Measurements from ENCODE around the gene NCAM1. TPM values are rescaled to one million over a fixed set of nuclear protein-coding genes. Genes with fewer than 3 reads are reported as not detected.

Gene NCAM1
- total RNA-seq, 1 experiment from 2014 or later = 0.22 TPM

- no peaks in the 10 kb centered on the region for H3K9me2 ChIP-seq (ENCODE audit: insufficient read depth)
- H3K4me2 ChIP-seq (ENCODE audit: low read length) = no peak overlapping the region
- CTCF ChIA-PET = no interaction called here
- H3K9me3 ChIP-seq (ENCODE audit: control insufficient read depth in 1 of 2, insufficient read depth in 1 of 2, low read depth in 1 of 2, low read length in 2 of 2) = no peaks in the 10 kb centered on the region
- H3K4me1 ChIP-seq (ENCODE audit: control insufficient read depth in 1 of 2, insufficient read depth in 2 of 2, low read length in 2 of 2) = no peaks in the 10 kb centered on the region
- BruUV-seq (replicated peaks) = no TSS peak
- H3K4me3 ChIP-seq (replicated peaks in 1 of 2; ENCODE audit: low read depth in 1 of 2, low read length in 2 of 2) = no peak overlapping the region
- no peak overlapping the region for H3K27ac ChIP-seq (ENCODE audit: low read depth, low read length)
- intact Hi-C loops (cut with micrococcal nuclease) = no loop called here
- no peak overlapping the region for H2AFZ ChIP-seq (ENCODE audit: low read depth, low read length, poor library complexity, severe bottlenecking)
- DNase-seq (ENCODE audit: low read depth, low spot score) = no peak
- POLR2A ChIA-PET = no interaction called here
- H3K27me3 ChIP-seq (ENCODE audit: insufficient read depth, low read length) = no peaks in the 10 kb centered on the region
- RAD21 ChIA-PET (ENCODE audit: low non-redundant PET in 1 of 2, low total read pairs in 2 of 2, uncharacterized antibody in 2 of 2, unreplicated experiment in 2 of 2) = no interaction called here
- H4K20me1 ChIP-seq (ENCODE audit: insufficient read depth) = no peaks in the 10 kb centered on the region
- H3K36me3 ChIP-seq (ENCODE audit: control insufficient read depth in 1 of 2, insufficient read depth in 2 of 2, low read length in 2 of 2) = no peaks in the 10 kb centered on the region; a peak in 1 of 4 replicates
- ATAC-seq = no peak
- no peak overlapping the region for H3K9ac ChIP-seq (ENCODE audit: low read length)
- no peaks in the 10 kb centered on the region for H3K79me2 ChIP-seq (ENCODE audit: insufficient read depth, low read length)
- peak; percentile 44; the same call in 1 of the 2 replicates for TF ChIP-seq CEBPB (IDR thresholded peaks at IDR 0.05; ENCODE audit: low read depth)
- TF ChIP-seq JUND (IDR thresholded peaks at IDR 0.05) = no peak
These were observed 360.9 kb downstream of the NCAM1 start for GRCh38 chr11:113322158-113322557.

DNA sequence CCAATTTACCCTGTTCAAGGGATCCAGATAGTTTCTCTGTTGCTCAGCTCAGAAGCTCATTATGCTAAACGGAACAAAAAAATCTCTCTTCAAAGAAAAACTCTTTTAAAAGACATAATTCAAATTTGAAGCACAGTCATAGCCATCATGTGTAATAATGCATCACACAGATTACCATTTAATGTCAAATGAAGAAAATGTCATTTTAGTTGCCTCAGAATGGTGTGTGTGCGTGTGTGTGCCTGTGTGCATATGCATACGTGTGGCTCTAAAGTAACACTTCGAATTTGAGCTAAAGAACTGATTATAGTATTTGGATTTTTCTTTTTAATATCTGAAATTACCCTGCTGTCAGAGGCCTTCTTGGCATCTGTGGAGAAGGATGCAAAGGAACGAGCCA, 363.0 kb downstream of the NCAM1 start:
- Histone ChIP-seq H3K36me3 (ENCODE audit: control insufficient read depth in 1 of 2, insufficient read depth in 2 of 2, low read length in 2 of 2) (no peaks in the 10 kb centered on the region; a peak in 1 of 4 replicates), H3K4me3 (replicated peaks in 1 of 2; ENCODE audit: low read depth in 1 of 2, low read length in 2 of 2) (no peak overlapping the region), H3K4me2 (ENCODE audit: low read length) (no peak overlapping the region), H4K20me1 (ENCODE audit: insufficient read depth) (no peaks in the 10 kb centered on the region), H3K4me1 (ENCODE audit: control insufficient read depth in 1 of 2, insufficient read depth in 2 of 2, low read length in 2 of 2) (no peaks in the 10 kb centered on the region), H3K27ac (ENCODE audit: low read depth, low read length) (no peak overlapping the region), H2AFZ (ENCODE audit: low read depth, low read length, poor library complexity, severe bottlenecking) (no peak overlapping the region), H3K9me3 (ENCODE audit: control insufficient read depth in 1 of 2, insufficient read depth in 1 of 2, low read depth in 1 of 2, low read length in 2 of 2) (no peaks in the 10 kb centered on the region), H3K79me2 (ENCODE audit: insufficient read depth, low read length) (no peaks in the 10 kb centered on the region), H3K9me2 (ENCODE audit: insufficient read depth) (no peaks in the 10 kb centered on the region), H3K27me3 (ENCODE audit: insufficient read depth, low read length) (no peaks in the 10 kb centered on the region), H3K9ac (ENCODE audit: low read length) (no peak overlapping the region)
- no TSS peak for BruUV-seq (replicated peaks)
- TF ChIP-seq YY1 (IDR thresholded peaks at IDR 0.05; ENCODE audit: extremely low read depth, insufficient replicate concordance, low read depth, low read length) (no peak), POLR2AphosphoS5 (IDR thresholded peaks at IDR 0.05; ENCODE audit: low read depth, low read length) (no peak), ZFX (IDR thresholded peaks at IDR 0.05) (no peak), ELF1 (IDR thresholded peaks at IDR 0.05; ENCODE audit: borderline replicate concordance, low read depth) (no peak), MAX (IDR thresholded peaks at IDR 0.05) (no peak), FOSL1 (IDR thresholded peaks at IDR 0.05; ENCODE audit: low read depth) (no peak), SIN3A (IDR thresholded peaks at IDR 0.05; ENCODE audit: low read depth) (no peak), TCF7L2 (IDR thresholded peaks at IDR 0.05; ENCODE audit: borderline replicate concordance, extremely low read depth, insufficient read depth, insufficient read length) (no peak), EZH2 (IDR thresholded peaks at IDR 0.05) (no peak), ATF3 (IDR thresholded peaks at IDR 0.05) (no peak), JUND (IDR thresholded peaks at IDR 0.05) (no peak), ZNF274 (IDR thresholded peaks at IDR 0.05; ENCODE audit: low read depth, low read length) (no peak), CBX3 (IDR thresholded peaks at IDR 0.05; ENCODE audit: low read depth) (no peak), EZH2phosphoT487 (IDR thresholded peaks at IDR 0.05; ENCODE audit: borderline replicate concordance) (no peak), EGR1 (IDR thresholded peaks at IDR 0.05; ENCODE audit: low read depth) (no peak), SP1 (IDR thresholded peaks at IDR 0.05; ENCODE audit: low read depth) (no peak), CEBPB (IDR thresholded peaks at IDR 0.05; ENCODE audit: low read depth) (no peak), ZBTB33 (IDR thresholded peaks at IDR 0.05; ENCODE audit: extremely low read depth, insufficient replicate concordance, low read length) (no peak)
- TF ChIP-seq, protein P1, sequence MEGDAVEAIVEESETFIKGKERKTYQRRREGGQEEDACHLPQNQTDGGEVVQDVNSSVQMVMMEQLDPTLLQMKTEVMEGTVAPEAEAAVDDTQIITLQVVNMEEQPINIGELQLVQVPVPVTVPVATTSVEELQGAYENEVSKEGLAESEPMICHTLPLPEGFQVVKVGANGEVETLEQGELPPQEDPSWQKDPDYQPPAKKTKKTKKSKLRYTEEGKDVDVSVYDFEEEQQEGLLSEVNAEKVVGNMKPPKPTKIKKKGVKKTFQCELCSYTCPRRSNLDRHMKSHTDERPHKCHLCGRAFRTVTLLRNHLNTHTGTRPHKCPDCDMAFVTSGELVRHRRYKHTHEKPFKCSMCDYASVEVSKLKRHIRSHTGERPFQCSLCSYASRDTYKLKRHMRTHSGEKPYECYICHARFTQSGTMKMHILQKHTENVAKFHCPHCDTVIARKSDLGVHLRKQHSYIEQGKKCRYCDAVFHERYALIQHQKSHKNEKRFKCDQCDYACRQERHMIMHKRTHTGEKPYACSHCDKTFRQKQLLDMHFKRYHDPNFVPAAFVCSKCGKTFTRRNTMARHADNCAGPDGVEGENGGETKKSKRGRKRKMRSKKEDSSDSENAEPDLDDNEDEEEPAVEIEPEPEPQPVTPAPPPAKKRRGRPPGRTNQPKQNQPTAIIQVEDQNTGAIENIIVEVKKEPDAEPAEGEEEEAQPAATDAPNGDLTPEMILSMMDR (IDR thresholded peaks at IDR 0.05 in 2 of 3, conservative IDR thresholded peaks at IDR 0.05 in 1 of 3; ENCODE audit: borderline replicate concordance in 1 of 3, insufficient read depth in 1 of 3, low read depth in 2 of 3, low read length in 2 of 3) = no peak
- ChIA-PET RAD21 (ENCODE audit: low non-redundant PET in 1 of 2, low total read pairs in 2 of 2, uncharacterized antibody in 2 of 2, unreplicated experiment in 2 of 2) (no interaction called here), CTCF (no interaction called here), POLR2A (no interaction called here)
- no peak for ATAC-seq
- no peak for DNase-seq (ENCODE audit: low read depth, low spot score)
- intact Hi-C loops (cut with micrococcal nuclease) = no loop called here
